H7 (cell line): ENCODE data around the gene LAMA3. TPM values are rescaled to one million over a fixed set of nuclear protein-coding genes. Genes with fewer than 3 reads are reported as not detected.

Source experiments
- DNase-seq: peaks from one replicate; pipeline ENCODE4 v3.0.0; 2012
- H3K27me3 ChIP-seq: 2 replicates; pipeline ENCODE4 v1.6.0; 2011; ENCODE audit warnings: mild to moderate bottlenecking, low read length; ENCODE audit not compliant: control insufficient read depth, insufficient read depth
- H3K36me3 ChIP-seq: replicated peaks from 2 replicates; pipeline ENCODE4 v1.5.1; 2011; ENCODE audit warnings: low read length; ENCODE audit not compliant: control insufficient read depth, insufficient read depth
- H3K4me3 ChIP-seq: 2 replicates; pipeline ENCODE4 v1.5.1; 2011; ENCODE audit warnings: low read depth, mild to moderate bottlenecking, control low read depth, low read length, moderate library complexity; ENCODE audit not compliant: insufficient read depth
- total RNA-seq: library from RNA; depleted of rRNA; stranded (reverse); fragments of >200 nt; shearing (Covaris generic); gene quantifications from 2 replicates; pipeline ENCODE4 v1.2.3, GENCODE V29; 2014

Gene LAMA3
- total RNA-seq, 1 experiment from 2014 or later = 0.21 TPM

DNA sequence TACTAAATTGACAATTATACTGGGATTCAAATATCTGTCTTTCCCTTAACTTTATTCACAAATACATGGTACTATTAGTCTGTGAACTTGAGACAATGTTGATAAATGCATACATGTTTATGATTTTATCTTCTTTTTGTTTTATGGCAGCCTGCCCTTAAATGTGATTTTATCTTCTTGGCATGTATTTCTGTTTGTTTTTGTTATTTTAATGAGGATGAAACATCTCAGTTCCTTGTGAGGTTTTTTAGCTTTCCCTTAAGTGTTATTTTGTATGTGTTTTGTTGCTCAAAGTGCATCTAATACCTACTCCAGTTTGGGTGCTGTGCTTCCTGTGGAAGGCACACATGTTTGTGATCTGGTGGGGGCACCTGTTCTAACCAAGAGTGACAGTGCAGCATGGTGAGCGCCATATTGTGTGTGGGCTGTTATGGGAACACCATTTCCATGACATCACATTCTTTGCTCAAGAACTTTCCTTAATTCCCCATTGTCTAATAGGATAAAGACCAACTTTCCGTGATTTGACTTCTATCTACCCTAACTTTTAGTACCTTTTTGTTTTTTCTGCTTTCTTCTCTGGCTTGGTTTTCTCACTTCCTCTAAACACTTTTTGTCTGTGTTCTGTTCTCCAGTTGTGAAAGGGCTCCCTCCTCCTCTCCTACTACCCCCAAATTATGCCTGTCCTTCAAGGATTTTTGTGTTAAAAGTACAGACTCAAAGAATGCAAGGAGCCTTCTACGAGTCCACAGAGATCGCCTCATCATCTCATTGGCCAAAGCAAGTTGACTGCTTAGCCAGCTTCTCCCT lies 163.2 kb downstream of the LAMA3 start:
- no peaks in the 10 kb centered on the region for H3K27me3 ChIP-seq
- H3K4me3 ChIP-seq = no peak overlapping the region
- DNase-seq = no peak
- no peaks in the 10 kb centered on the region for H3K36me3 ChIP-seq

DNA sequence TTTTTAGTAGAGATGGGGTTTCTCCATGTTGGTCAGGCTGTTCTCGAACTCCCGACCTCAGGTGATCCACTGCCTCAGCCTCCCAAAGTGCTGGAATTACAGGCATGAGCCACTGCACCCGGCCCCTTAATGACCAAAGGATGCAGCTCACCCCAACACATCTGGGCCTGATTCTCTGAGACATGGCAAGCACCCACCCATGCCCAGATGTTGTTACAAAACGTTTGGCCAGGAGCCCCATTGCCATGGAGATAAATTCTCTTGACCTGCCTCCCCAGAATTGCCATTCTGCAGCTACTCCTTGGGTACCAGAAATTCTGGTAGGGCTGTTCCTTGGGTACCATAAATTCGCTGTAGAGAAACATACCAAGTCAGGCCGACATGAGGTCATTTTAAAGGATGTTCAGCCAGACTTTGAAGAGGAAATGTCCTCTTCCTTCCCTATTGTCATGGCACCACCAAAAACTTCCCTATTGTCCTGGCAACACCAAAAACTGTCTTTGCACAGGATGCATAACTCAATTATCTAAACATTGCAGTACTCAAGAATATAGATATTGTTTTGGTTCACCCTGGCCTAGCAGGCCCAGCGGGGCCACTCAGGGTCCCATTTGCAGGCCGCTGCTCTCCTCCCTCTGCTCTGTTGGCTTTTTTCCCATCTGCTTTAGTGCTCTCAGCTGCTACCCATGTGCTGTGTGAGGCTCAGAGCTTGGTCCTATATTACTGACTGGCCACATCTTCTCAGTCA lies 164.4 kb downstream of the LAMA3 start:
- Histone ChIP-seq H3K27me3 (no peaks in the 10 kb centered on the region), H3K4me3 (no peak overlapping the region), H3K36me3 (no peaks in the 10 kb centered on the region)
- DNase-seq = no peak

GRCh38 chr18:23855721-23856120 lies 166.5 kb downstream of the LAMA3 start:
- no peaks in the 10 kb centered on the region for H3K27me3 ChIP-seq
- DNase-seq = no peak

DNA sequence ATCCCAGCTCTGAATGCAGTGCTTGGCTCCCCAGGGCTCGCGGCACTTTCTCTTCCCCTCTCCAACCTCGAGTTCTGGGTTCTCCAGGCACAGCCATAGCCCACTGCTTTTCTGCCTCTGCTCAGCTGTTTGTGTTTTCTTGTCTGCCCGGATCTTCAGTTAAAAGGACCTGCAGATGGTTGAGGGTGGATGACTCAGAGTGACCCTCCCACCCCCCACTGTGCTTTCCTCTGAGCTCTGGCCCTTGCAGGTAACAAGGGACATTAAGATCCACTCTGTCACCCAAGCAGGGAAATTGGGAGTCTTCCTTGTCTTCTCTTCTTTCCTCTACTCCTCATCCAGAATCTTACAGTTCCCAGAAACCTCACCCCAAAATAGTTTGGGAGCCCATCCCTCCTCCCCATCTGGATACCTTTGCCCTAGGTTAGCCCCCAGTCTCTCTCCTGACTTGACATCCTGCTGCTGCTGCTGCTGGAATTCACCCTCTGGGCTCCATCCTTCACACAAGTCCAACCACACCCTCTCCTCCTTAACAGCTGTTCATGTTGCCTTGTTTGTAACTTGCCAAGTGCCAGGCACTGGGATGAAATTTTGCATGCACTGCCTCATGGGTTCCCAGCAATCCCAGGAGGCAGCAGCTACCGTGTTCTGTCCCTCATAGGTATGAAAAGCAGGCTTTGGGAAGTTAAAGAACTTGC lies 167.4 kb downstream of the LAMA3 start:
- H3K4me3 ChIP-seq = no peak overlapping the region
- no peaks in the 10 kb centered on the region for H3K36me3 ChIP-seq
- DNase-seq = no peak
- no peaks in the 10 kb centered on the region for H3K27me3 ChIP-seq

More at GRCh38 chr18:23855721-23856120, 166.5 kb downstream of the LAMA3 start:
- Histone ChIP-seq H3K4me3 (no peak overlapping the region), H3K36me3 (no peaks in the 10 kb centered on the region)

GRCh38 chr18:23857164-23857552 lies 167.9 kb downstream of the LAMA3 start:
- H3K36me3 ChIP-seq = no peaks in the 10 kb centered on the region
- DNase-seq = no peak
- no peaks in the 10 kb centered on the region for H3K27me3 ChIP-seq
- H3K4me3 ChIP-seq = no peak overlapping the region

- Histone ChIP-seq H3K27me3 (no peaks in the 10 kb centered on the region), H3K36me3 (no peaks in the 10 kb centered on the region), H3K4me3 (no peak overlapping the region)
- no peak for DNase-seq
These were observed 168.5 kb downstream of the LAMA3 start for GRCh38 chr18:23857756-23858155.

GRCh38 chr18:23859466-23860336 lies 170.4 kb downstream of the LAMA3 start:
- Histone ChIP-seq H3K4me3 (no peak overlapping the region), H3K36me3 (no peaks in the 10 kb centered on the region), H3K27me3 (no peaks in the 10 kb centered on the region; the same call in 1 of the 2 replicates)
- no peak for DNase-seq

DNA sequence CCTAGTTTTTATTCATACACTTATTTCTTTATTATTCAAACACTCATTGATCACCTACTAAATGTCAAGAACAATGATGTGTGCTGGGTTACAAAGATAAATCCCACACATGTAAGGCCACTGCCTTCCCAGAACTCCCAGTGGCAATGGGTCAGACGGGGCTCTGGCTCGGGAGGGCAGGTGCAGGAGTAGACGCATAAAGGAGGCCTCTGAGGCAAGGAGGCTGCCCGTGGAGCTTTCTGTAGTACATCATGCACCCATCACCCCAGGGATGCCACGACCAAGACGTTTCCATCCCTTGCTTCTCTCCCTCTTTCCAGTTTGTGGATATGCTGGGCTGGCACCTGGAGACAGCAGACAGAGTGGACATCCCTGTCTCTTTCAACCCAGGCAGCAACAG lies 172.1 kb downstream of the LAMA3 start:
- no peak overlapping the region for H3K4me3 ChIP-seq
- H3K27me3 ChIP-seq = no peaks in the 10 kb centered on the region; the same call in 1 of the 2 replicates
- H3K36me3 ChIP-seq = no peaks in the 10 kb centered on the region
- no peak for DNase-seq

DNA sequence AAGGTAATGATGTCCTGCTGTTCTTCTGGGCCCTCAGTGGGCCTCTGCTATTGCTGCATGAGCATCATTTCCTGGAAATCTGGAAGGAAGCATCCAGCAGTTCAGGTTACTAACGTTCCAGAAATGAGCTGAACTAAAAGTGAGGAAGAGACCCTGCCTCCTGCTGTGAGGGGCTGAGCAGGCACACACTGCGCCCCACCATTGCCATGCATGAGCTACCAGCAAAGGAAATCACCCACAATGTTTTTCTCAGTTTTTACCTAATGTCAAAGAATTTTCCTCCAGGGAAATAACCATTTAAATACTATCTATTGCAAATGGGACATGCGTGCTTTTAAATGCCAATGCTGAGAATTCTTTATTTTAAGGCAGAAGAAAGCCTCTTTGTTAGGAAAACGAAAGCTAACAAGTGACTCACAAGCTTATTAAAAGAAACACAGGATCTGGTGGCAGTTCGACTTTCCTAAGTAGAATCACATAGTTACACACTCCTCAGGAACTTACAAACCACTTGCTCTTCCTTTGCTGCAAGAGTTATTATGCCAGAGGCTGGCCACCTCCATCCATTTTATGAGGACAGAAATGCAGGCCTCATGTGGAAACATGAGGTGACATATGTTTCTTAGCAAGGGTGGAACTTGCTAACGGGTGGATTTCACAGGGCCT lies 172.7 kb downstream of the LAMA3 start:
- no peak overlapping the region for H3K4me3 ChIP-seq
- no peaks in the 10 kb centered on the region; the same call in 1 of the 2 replicates for H3K27me3 ChIP-seq
- no peak for DNase-seq
- H3K36me3 ChIP-seq = no peaks in the 10 kb centered on the region

DNA sequence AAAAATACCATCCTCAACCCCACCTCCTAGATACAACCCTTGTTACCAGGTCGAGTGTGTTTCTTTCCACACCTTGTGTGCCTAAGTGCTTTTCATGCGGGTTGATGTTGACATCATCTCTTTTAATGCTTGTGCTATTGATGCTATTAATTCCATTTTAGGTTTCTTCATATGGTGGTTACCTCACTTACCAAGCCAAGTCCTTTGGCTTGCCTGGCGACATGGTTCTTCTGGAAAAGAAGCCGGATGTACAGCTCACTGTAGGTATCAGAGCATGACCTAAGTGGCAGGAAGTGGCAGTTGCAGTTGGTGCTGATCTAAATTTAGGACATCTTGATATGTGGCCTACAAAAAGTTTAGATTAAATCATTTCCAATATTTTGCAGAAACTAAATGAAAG lies 175.4 kb downstream of the LAMA3 start:
- H3K36me3 ChIP-seq = no peaks in the 10 kb centered on the region
- no peak overlapping the region for H3K4me3 ChIP-seq
- no peaks in the 10 kb centered on the region; the same call in 1 of the 2 replicates for H3K27me3 ChIP-seq
- DNase-seq = no peak

DNA sequence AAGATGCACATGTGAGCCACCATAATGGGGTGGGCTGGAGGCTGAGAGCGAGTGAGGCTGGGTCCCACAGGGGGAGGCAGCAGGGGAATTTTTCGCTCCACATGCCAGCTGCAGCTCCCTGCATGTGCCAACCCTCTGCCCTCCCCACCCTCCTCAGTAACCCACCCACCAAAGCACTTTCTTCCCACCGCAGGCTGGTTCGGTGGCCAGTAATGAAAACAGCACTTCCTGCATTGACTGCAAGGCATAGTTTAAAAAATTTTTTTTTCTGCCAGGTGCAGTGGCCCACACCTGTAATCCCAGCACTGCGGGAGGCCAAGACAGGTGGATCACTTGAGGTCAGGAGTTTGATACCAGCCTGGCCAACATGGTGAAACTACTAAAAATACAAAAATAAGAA lies 177.8 kb downstream of the LAMA3 start:
- Histone ChIP-seq H3K27me3 (no peaks in the 10 kb centered on the region; the same call in 1 of the 2 replicates), H3K36me3 (no peaks in the 10 kb centered on the region), H3K4me3 (no peak overlapping the region)
- DNase-seq = no peak

DNA sequence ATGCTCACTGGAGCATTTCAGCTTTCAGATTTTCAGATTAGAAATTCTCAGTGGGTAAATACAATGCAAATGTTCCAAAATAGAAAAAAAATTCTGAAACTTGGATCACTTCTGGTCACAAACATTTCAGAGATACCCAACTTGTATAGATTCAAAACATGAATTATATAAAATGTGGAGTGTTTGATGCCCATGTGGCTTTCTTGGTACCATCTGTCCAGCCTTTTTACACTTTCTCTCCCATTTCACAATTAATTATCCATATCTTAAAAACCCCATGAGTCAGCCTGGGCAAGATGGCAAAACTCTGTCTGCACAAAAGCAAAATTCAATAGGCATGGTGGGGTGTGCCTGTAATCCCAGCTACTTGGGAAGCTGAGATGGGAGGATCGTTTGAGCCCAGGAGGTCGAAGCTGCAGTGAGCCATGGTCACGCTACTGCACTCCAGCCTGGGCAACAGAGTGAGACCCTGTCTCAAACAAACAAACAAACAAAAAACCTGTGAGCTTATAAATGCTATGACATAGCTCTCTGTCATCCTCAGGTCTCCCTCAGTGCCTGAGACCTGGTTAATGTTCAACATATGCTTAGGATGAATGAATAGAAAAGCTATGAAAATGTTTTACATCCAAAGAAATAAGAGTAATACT lies 179.0 kb downstream of the LAMA3 start:
- Histone ChIP-seq H3K36me3 (no peaks in the 10 kb centered on the region), H3K4me3 (no peak overlapping the region), H3K27me3 (no peaks in the 10 kb centered on the region; the same call in 1 of the 2 replicates)
- DNase-seq = no peak

DNA sequence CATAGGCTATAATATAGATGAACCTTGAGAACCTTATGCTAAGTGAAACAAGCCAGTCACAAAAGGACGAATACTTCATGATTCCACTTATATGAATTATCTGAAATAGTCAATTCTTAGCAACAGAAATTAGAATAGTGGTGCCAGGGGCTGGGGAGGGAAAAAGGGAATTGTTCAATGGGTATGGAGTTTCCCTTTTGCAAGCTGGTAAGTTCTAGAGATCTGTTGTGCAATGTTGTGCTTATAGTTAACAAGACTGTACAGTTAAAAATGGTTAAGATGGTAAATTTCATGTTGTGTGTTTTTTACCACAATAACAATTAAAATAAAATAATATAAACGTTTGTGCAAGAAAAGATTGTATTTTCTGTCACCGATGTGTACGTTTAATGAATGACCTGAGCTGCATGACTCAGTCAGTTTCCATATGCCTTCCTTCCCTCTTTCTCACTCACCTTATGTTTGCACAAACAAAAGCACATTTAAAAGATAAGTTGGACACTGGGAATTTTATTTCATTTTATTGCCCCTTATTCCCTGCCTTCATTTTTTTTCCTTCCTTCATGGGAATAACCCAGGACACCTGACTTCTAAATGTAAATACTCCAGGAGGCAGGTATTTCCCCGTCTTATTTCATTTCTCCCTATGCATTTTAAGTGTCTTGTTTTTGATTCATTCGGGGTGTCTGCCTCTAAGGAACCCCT lies 181.6 kb downstream of the LAMA3 start:
- Histone ChIP-seq H3K27me3 (no peaks in the 10 kb centered on the region), H3K36me3 (no peaks in the 10 kb centered on the region), H3K4me3 (no peak overlapping the region)
- no peak for DNase-seq
